Transverse colon (tissue), 4 donors: ENCODE data around the gene ERCC4.

Experiments used
- EP300 ChIP-seq: sonication (generic); formaldehyde crosslinking; IDR thresholded peaks from one replicate; pipeline ENCODE4 v1.6.1; 2017; ENCODE audit warnings: antibody characterized with exemption, low read depth
- POLR2A ChIP-seq: fragments of 450-650 bp; IDR thresholded peaks from one replicate; pipeline ENCODE4 v1.6.1; 2016; ENCODE audit warnings: antibody characterized with exemption, mild to moderate bottlenecking, moderate library complexity
- POLR2AphosphoS5 ChIP-seq, 3 donors: sonication (generic); formaldehyde crosslinking; IDR thresholded peaks; one replicate each; pipeline ENCODE4 v1.6.1; 2016; ENCODE audit warnings: antibody characterized with exemption in 3 of 3
- TF ChIP-seq, protein P1 (sequence below), 5 experiments: fragments of 200-600 bp in 3 of 5; fragments of 450-650 bp in 2 of 5; sonication (generic) in 3 of 5; IDR thresholded peaks; 1 replicate in 2 of 5; 2 replicates in 3 of 5; pipeline ENCODE4 v1.5.1; 2016 to 2017; ENCODE audit warnings: antibody characterized with exemption in 5 of 5, inconsistent platforms in 3 of 5, mild to moderate bottlenecking in 2 of 5, moderate library complexity in 1 of 5

DNA sequence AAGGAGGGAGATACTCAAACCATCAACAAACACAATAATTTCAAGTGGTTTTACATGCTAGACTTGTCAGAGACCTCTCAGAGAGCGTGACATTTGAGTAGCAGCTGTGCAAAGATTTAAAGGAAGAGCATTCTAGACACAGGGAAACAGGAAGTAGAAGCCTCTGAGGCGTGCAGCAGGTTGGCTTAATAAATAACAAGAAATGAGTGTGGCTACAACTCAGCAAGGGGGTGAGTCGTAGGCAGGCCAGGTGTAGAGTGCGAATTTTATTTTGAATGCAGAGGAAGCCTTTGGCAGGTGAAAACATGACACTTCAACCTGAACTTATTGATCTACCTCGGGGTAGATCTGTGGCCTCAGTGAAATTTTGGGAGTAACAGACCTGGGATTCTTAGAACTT, 78.0 kb downstream of the ERCC4 start:
- TF ChIP-seq, protein P1, sequence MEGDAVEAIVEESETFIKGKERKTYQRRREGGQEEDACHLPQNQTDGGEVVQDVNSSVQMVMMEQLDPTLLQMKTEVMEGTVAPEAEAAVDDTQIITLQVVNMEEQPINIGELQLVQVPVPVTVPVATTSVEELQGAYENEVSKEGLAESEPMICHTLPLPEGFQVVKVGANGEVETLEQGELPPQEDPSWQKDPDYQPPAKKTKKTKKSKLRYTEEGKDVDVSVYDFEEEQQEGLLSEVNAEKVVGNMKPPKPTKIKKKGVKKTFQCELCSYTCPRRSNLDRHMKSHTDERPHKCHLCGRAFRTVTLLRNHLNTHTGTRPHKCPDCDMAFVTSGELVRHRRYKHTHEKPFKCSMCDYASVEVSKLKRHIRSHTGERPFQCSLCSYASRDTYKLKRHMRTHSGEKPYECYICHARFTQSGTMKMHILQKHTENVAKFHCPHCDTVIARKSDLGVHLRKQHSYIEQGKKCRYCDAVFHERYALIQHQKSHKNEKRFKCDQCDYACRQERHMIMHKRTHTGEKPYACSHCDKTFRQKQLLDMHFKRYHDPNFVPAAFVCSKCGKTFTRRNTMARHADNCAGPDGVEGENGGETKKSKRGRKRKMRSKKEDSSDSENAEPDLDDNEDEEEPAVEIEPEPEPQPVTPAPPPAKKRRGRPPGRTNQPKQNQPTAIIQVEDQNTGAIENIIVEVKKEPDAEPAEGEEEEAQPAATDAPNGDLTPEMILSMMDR (IDR thresholded peaks at IDR 0.05): no peak
- TF ChIP-seq POLR2A (no peak), EP300 (no peak), POLR2AphosphoS5 (IDR thresholded peaks at IDR 0.05) (no peak)
